Gastrocnemius medialis (tissue), 4 donors: ENCODE data around the gene CREBRF. TPM values are rescaled to one million over a fixed set of nuclear protein-coding genes. Genes with fewer than 3 reads are reported as not detected.
"Not testable (repeated sequence)": the region's sequence is repeated elsewhere in the genome, so short reads cannot be mapped to it uniquely, and the experiment has no call there.

Source experiments
- ATAC-seq, 2 donors: fragments of 150-250 bp; one replicate each; pipeline ENCODE4 v1.9.1; 2016
- DNase-seq, 2 donors: peaks; one replicate each; pipeline ENCODE4 v3.0.0-alpha.2; 2019
- H3K27ac ChIP-seq, 4 donors: fragments of 200-600 bp; sonication (generic); 1 replicate in 1 of 4; 2 replicates in 3 of 4; pipeline ENCODE4 v1.5.1; 2016 to 2018; ENCODE audit warnings: mild to moderate bottlenecking in 2 of 4, moderate library complexity in 1 of 4
- H3K27me3 ChIP-seq, 3 donors: fragments of 200-600 bp; sonication (generic) in 2 of 3; 1 replicate in 1 of 3; 2 replicates in 2 of 3; pipeline versions ENCODE4 v1.5.1 to v1.6.0; 2016 to 2019; ENCODE audit warnings: mild to moderate bottlenecking in 1 of 3, moderate library complexity in 1 of 3
- H3K36me3 ChIP-seq, 2 donors: fragments of 200-600 bp; sonication (generic) in 1 of 2; one replicate each; pipeline ENCODE4 v1.5.1; 2017 to 2018
- H3K4me1 ChIP-seq, 2 donors: fragments of 200-600 bp; sonication (generic) in 1 of 2; one replicate each; pipeline ENCODE4 v1.5.1; 2016 to 2017; ENCODE audit warnings: mild to moderate bottlenecking in 2 of 2
- H3K4me3 ChIP-seq, 4 donors: fragments of 200-600 bp; sonication (generic) in 3 of 4; 1 replicate in 1 of 4; 2 replicates in 3 of 4; pipeline ENCODE4 v1.5.1; 2016 to 2019; ENCODE audit warnings: mild to moderate bottlenecking in 2 of 4
- H3K9me3 ChIP-seq, 3 donors: fragments of 200-600 bp; sonication (generic) in 2 of 3; 1 replicate in 1 of 3; 2 replicates in 2 of 3; pipeline ENCODE4 v1.5.1; 2016 to 2019
- POLR2A ChIP-seq, 2 donors: fragments of 450-650 bp; IDR thresholded peaks; one replicate each; pipeline ENCODE4 v1.6.1; 2017; ENCODE audit warnings: antibody characterized with exemption in 2 of 2, mild to moderate bottlenecking in 2 of 2, moderate library complexity in 2 of 2
- in situ Hi-C, 4 donors: fragments of 200-750 bp; cut with MboI; loops; one replicate each; pipeline versions ENCODE4 v1.15.0 to v1.8.0; 2017; ENCODE audit warnings: low sequenced_read_pairs in 4 of 4
- intact Hi-C: fragments of 100-400 bp; cut with DNase I; formaldehyde crosslinking; loops from one replicate; pipeline ENCODE4 v1.15.1; 2023; ENCODE audit warnings: low total_unique reads
- total RNA-seq, 4 donors: library from RNA; depleted of rRNA; stranded (reverse); fragments of >200 nt; gene quantifications; one replicate each; pipeline versions ENCODE4 v1.1.0 to v1.2.3, GENCODE V29; 2016
- TF ChIP-seq, protein P1 (sequence below), 5 experiments: fragments of 450-650 bp in 3 of 5; fragments of 200-600 bp in 2 of 5; sonication (generic) in 2 of 5; IDR thresholded peaks in 4 of 5; conservative IDR thresholded peaks in 1 of 5; 1 replicate in 4 of 5; 2 replicates in 1 of 5; pipeline ENCODE4 v1.5.1; 2016 to 2019; ENCODE audit warnings: antibody characterized with exemption in 5 of 5, mild to moderate bottlenecking in 3 of 5, moderate library complexity in 3 of 5

CREBRF gene
- total RNA-seq, 4 donors from 2014 or later, result 20.3 to 35.0 (median 25.5) TPM

DNA sequence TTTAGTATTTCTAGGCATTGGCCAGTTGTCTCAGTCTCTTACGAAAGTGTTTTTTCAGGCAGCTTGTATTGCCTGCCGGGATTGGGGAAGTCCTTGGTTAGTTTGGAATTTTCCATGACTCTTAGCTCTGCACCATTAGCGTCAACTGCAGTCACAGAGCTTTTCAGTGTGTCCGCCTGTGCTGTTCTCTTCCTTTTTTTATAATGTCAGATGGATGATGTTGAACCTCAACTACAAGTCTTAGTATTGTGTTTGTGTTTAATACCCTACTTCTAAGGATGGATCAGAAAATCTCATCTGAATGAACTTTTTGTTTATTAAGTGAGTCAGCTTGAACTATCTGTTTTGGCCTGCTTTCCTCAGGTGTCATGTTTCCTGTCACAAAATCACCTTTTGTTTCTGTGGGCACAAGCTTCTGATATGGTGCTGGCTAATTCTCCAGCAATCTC lies 39.5 kb upstream of the CREBRF start:
- H3K9me3 ChIP-seq, result no peaks in the 10 kb centered on the region
- H3K4me1 ChIP-seq, result peaks cover 41 to 52% of the 10 kb centered on the region in 2 donors
- H3K27ac ChIP-seq, result peak overlapping the region; percentile 72 to 85 (median 76)
- in situ Hi-C loops, result no loop called here
- intact Hi-C loops, result no loop called here
- peak in 1 of 2 donors; percentile 49 for TF ChIP-seq POLR2A (IDR thresholded peaks at IDR 0.05)
- TF ChIP-seq, protein P1, sequence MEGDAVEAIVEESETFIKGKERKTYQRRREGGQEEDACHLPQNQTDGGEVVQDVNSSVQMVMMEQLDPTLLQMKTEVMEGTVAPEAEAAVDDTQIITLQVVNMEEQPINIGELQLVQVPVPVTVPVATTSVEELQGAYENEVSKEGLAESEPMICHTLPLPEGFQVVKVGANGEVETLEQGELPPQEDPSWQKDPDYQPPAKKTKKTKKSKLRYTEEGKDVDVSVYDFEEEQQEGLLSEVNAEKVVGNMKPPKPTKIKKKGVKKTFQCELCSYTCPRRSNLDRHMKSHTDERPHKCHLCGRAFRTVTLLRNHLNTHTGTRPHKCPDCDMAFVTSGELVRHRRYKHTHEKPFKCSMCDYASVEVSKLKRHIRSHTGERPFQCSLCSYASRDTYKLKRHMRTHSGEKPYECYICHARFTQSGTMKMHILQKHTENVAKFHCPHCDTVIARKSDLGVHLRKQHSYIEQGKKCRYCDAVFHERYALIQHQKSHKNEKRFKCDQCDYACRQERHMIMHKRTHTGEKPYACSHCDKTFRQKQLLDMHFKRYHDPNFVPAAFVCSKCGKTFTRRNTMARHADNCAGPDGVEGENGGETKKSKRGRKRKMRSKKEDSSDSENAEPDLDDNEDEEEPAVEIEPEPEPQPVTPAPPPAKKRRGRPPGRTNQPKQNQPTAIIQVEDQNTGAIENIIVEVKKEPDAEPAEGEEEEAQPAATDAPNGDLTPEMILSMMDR (IDR thresholded peaks at IDR 0.05 in 4 of 5, conservative IDR thresholded peaks at IDR 0.05 in 1 of 5), result no peak
- DNase-seq, result peak; percentile 33 to 34
- H3K27me3 ChIP-seq, result no peaks in the 10 kb centered on the region
- peak; percentile 71 to 75 for ATAC-seq
- no peak overlapping the region for H3K4me3 ChIP-seq
- H3K36me3 ChIP-seq, result peaks cover 0 to 14% of the 10 kb centered on the region in 2 donors

DNA sequence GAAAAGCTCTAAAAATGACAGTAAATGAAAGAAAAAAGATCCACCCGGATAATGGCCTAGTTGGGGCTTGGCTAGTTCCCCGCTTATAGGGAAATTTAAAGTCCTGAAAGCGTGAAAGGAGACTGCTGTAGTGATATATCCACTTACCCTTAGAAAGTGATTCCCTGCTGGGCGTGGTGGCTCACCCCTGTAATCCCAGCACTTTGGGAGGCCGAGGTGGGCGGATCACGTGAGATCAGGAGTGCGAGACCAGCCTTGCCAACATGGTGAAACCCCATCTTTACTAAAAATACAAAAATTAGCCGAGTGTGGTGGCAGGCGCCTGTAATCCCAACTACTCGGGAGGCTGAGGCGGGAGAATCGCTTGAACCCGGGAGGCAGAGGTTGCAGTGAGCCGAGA lies 39.1 kb upstream of the CREBRF start:
- peaks cover 0 to 14% of the 10 kb centered on the region in 2 donors for H3K36me3 ChIP-seq
- ATAC-seq, H3K27me3 ChIP-seq, intact Hi-C loops, H3K9me3 ChIP-seq, in situ Hi-C loops, H3K4me3 ChIP-seq, DNase-seq: not testable (repeated sequence)
- peak overlapping the region; percentile 72 to 85 (median 76) for H3K27ac ChIP-seq
- H3K4me1 ChIP-seq, result peaks cover 36 to 47% of the 10 kb centered on the region in 2 donors

- intact Hi-C loops (no loop called here), in situ Hi-C loops (no loop called here)
- H3K4me1 ChIP-seq, result peaks cover 33 to 44% of the 10 kb centered on the region in 2 donors
- no peaks in the 10 kb centered on the region for H3K27me3 ChIP-seq
- DNase-seq (no peak), ATAC-seq (no peak)
- H3K36me3 ChIP-seq, result peaks cover 0 to 14% of the 10 kb centered on the region in 2 donors
- no peaks in the 10 kb centered on the region for H3K9me3 ChIP-seq
- no peak for TF ChIP-seq POLR2A (IDR thresholded peaks at IDR 0.05)
- TF ChIP-seq, protein P1 (IDR thresholded peaks at IDR 0.05 in 4 of 5, conservative IDR thresholded peaks at IDR 0.05 in 1 of 5), result no peak
- peak overlapping the region in 3 of 4 donors; percentile 13 to 85 (median 78) for H3K27ac ChIP-seq
- no peak overlapping the region for H3K4me3 ChIP-seq
These were observed 37.8 kb upstream of the CREBRF start for GRCh38 chr5:173018358-173018757.

DNA sequence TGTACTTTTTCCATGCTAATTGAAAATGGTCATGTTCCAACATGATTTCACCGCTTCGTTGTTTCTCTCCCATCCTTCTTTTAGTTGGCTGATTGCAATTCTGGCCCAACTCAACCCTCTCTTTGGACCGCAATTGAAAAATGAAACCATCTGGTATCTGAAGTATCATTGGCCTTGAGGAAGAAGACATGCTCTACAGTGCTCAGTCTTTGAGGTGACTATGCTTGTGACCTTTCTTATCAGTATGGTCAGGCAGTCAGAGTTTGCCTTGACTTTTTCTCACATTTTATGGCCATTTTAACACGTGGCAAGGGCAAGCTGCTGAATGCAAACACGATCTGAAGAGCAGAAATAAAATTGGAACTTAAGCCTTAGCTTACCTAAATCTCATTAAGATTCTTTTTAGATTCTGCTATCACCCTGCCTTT lies 36.0 kb upstream of the CREBRF start:
- H3K36me3 ChIP-seq, result peaks cover 0 to 14% of the 10 kb centered on the region in 2 donors
- intact Hi-C loops, result loop anchor here (5.0 kb wide), 1 partner anchor 33 kb away; no protein-coding TSS in a partner anchor
- ATAC-seq (no peak), DNase-seq (no peak)
- in situ Hi-C loops, result no loop called here
- peaks cover 33 to 35% of the 10 kb centered on the region in 2 donors for H3K4me1 ChIP-seq
- no peaks in the 10 kb centered on the region for H3K27me3 ChIP-seq
- TF ChIP-seq, protein P1 (IDR thresholded peaks at IDR 0.05 in 4 of 5, conservative IDR thresholded peaks at IDR 0.05 in 1 of 5), result no peak
- TF ChIP-seq POLR2A (IDR thresholded peaks at IDR 0.05), result no peak
- H3K9me3 ChIP-seq, result no peaks in the 10 kb centered on the region
- H3K4me3 ChIP-seq, result no peak overlapping the region
- peak overlapping the region in 3 of 4 donors; percentile 23 to 28 (median 26) for H3K27ac ChIP-seq

DNA sequence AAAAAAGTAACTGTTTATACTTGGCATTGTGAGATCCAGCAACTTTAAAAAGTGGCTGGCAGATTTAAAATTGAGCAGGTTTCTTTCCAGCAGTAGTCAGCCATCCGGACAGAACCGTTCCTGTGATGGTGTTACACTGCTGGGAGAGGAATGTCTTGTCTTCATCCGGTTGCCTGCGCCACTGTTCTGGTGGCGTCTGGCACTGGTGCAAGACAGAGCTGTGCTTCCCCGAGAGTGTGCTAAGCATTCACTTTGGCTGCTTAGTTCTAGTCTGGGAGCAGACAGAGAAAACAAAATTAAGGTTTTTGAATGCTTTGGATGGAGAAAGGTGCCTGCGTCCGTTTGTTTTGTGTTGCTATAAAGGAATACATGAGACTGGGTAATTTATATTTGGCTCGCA lies 35.5 kb upstream of the CREBRF start:
- Histone ChIP-seq H3K9me3 (no peaks in the 10 kb centered on the region), H3K36me3 (peaks cover 0 to 14% of the 10 kb centered on the region in 2 donors), H3K4me3 (no peak overlapping the region), H3K27me3 (no peaks in the 10 kb centered on the region), H3K4me1 (peaks cover 30 to 31% of the 10 kb centered on the region in 2 donors), H3K27ac (peak overlapping the region; percentile 23 to 31 (median 27))
- DNase-seq, result no peak
- intact Hi-C loops (loop anchor here (5.0 kb wide), 1 partner anchor 33 kb away; no protein-coding TSS in a partner anchor), in situ Hi-C loops (no loop called here)
- TF ChIP-seq POLR2A (IDR thresholded peaks at IDR 0.05), result no peak
- TF ChIP-seq, protein P1 (IDR thresholded peaks at IDR 0.05 in 4 of 5, conservative IDR thresholded peaks at IDR 0.05 in 1 of 5), result no peak
- peak in 1 of 2 donors; percentile 35 for ATAC-seq
